ENCODE results near the gene NOS1AP. TPM values are rescaled to one million over a fixed set of nuclear protein-coding genes. Genes with fewer than 3 reads are reported as not detected.
"Not testable (repeated sequence)": the region's sequence is repeated elsewhere in the genome, so short reads cannot be mapped to it uniquely, and the experiment has no call there.

Gene NOS1AP
- total and polyA plus RNA-seq, 2 donors from 2014 or later = 0.47 to 10.7 TPM

DNA sequence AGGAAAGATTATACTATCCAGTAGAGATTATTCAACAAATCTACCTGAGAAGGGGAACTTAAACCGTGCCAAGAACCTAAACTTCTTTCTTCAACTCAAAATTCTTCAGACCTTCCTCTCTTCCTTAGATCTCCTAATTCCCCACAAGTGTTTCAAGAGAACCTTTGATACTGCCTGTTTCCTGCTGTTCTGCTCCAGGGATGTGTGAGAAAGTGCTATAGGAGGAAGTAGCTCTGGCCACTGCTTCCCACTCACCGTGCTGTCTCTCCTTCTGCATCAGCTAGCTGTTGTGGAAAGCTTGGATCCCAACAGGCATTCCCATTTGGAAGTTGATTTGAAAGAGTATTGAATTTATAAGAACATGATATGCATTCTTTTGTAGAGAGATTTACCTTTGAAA, 4.5 kb upstream of the NOS1AP start:
- no peaks in the 10 kb centered on the region for H3K27me3 ChIP-seq (ENCODE audit: control insufficient read depth, insufficient read depth, low read length)
- H3K9ac ChIP-seq (ENCODE audit: low read length in 3 of 3) = no peak overlapping the region
- no peaks in the 10 kb centered on the region for H3K36me3 ChIP-seq (ENCODE audit: control insufficient read depth in 2 of 3, insufficient read depth in 3 of 3, low read length in 3 of 3)
- no peak overlapping the region for H3K27ac ChIP-seq (ENCODE audit: low read depth in 2 of 2, low read length in 2 of 2)
- TF ChIP-seq, protein P1, sequence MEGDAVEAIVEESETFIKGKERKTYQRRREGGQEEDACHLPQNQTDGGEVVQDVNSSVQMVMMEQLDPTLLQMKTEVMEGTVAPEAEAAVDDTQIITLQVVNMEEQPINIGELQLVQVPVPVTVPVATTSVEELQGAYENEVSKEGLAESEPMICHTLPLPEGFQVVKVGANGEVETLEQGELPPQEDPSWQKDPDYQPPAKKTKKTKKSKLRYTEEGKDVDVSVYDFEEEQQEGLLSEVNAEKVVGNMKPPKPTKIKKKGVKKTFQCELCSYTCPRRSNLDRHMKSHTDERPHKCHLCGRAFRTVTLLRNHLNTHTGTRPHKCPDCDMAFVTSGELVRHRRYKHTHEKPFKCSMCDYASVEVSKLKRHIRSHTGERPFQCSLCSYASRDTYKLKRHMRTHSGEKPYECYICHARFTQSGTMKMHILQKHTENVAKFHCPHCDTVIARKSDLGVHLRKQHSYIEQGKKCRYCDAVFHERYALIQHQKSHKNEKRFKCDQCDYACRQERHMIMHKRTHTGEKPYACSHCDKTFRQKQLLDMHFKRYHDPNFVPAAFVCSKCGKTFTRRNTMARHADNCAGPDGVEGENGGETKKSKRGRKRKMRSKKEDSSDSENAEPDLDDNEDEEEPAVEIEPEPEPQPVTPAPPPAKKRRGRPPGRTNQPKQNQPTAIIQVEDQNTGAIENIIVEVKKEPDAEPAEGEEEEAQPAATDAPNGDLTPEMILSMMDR (IDR thresholded peaks at IDR 0.05; ENCODE audit: borderline replicate concordance, extremely low read depth, insufficient read depth) = no peak
- DNase-seq (no peak), FAIRE-seq (no peak)
- intact Hi-C loops (cut with DNase I) = no loop called here
- H3K4me1 ChIP-seq (ENCODE audit: control insufficient read depth in 2 of 3, insufficient read depth in 2 of 3, low read depth in 1 of 3, low read length in 3 of 3) = peaks cover 0 to 2% (median 0%) of the 10 kb centered on the region in 3 donors
- H3K9me3 ChIP-seq (ENCODE audit: control insufficient read depth in 2 of 3, insufficient read depth in 1 of 3, low read length in 3 of 3) = no peaks in the 10 kb centered on the region
- H3K4me3 ChIP-seq (ENCODE audit: low read length in 3 of 3) = no peak overlapping the region

DNA sequence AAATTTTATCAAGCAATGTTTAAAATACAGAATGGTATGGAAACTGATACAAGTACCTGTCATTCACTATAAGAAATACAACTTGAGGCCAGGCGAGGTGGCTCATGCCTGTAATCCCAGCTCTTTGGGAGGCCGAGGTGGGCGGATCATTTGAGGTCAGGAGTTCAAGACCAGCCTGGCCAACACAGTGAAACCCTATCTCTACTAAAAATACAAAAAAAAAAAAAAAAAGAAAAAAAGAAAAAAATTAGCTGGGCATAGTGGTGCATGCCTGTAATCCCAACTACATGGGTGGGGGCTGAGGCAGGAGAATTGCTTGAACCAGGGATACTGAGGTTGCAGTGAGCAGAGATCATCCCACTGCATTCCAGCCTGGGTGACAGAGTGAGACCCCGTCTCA, 2.7 kb upstream of the NOS1AP start:
- H3K27me3 ChIP-seq (ENCODE audit: control insufficient read depth, insufficient read depth, low read length); DNase-seq; H3K36me3 ChIP-seq (ENCODE audit: control insufficient read depth in 2 of 3, insufficient read depth in 3 of 3, low read length in 3 of 3); H3K9ac ChIP-seq (ENCODE audit: low read length in 3 of 3); H3K4me1 ChIP-seq (ENCODE audit: control insufficient read depth in 2 of 3, insufficient read depth in 2 of 3, low read depth in 1 of 3, low read length in 3 of 3); H3K4me3 ChIP-seq (ENCODE audit: low read length in 3 of 3); FAIRE-seq; H3K27ac ChIP-seq (ENCODE audit: low read depth in 2 of 2, low read length in 2 of 2); intact Hi-C loops (cut with DNase I); H3K9me3 ChIP-seq (ENCODE audit: control insufficient read depth in 2 of 3, insufficient read depth in 1 of 3, low read length in 3 of 3): not testable (repeated sequence)

DNA sequence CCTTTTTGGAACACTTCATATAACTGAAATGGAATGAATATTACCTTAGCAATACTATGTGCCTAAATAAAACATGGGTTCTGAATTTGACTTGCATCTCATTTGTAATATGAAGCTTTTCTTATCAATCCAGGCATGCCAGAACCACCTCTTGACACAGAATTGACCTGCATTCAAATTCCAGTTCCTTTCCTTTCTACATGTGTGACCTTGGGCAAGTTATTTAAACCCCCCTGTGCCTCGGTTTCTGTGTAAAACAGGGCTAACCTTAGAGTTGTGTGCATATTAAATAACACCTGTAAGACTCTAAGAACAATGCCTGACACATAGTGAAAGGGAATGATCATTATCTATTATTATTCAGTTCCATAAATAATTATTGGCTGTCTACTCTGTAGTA, 2.0 kb upstream of the NOS1AP start:
- intact Hi-C loops (cut with DNase I) = no loop called here
- no peak overlapping the region for H3K4me3 ChIP-seq (ENCODE audit: low read length in 3 of 3)
- peaks cover 0 to 2% (median 2%) of the 10 kb centered on the region in 3 donors for H3K4me1 ChIP-seq (ENCODE audit: control insufficient read depth in 2 of 3, insufficient read depth in 2 of 3, low read depth in 1 of 3, low read length in 3 of 3)
- DNase-seq (no peak), FAIRE-seq (no peak)
- H3K9me3 ChIP-seq (ENCODE audit: control insufficient read depth in 2 of 3, insufficient read depth in 1 of 3, low read length in 3 of 3) = no peaks in the 10 kb centered on the region
- H3K27ac ChIP-seq (ENCODE audit: low read depth in 2 of 2, low read length in 2 of 2) = no peak overlapping the region
- TF ChIP-seq, protein P1 (IDR thresholded peaks at IDR 0.05; ENCODE audit: borderline replicate concordance, extremely low read depth, insufficient read depth) = no peak
- no peaks in the 10 kb centered on the region for H3K36me3 ChIP-seq (ENCODE audit: control insufficient read depth in 2 of 3, insufficient read depth in 3 of 3, low read length in 3 of 3)
- H3K27me3 ChIP-seq (ENCODE audit: control insufficient read depth, insufficient read depth, low read length) = no peaks in the 10 kb centered on the region
- no peak overlapping the region for H3K9ac ChIP-seq (ENCODE audit: low read length in 3 of 3)

DNA sequence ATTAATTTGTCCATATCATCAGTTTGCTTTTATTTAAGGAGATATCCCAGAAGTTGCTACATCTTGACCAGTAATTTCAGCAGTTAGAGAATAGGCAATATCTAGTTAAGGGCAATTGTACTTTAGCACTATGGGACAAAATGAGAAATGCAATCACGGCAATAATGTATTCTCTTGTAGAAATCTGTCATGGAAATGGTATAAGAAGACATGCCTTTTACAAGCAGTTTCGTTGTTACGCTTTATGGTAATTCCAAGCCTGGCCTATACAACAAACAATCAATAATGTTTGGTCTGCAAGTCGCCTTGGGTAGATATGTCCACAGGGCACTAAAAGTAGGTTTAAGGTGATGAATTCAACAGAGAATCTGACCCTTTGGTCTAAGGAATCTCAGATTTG, 1.2 kb upstream of the NOS1AP start:
- DNase-seq = no peak
- FAIRE-seq = no peak
- Histone ChIP-seq H3K27ac (ENCODE audit: low read depth in 2 of 2, low read length in 2 of 2) (no peak overlapping the region), H3K27me3 (ENCODE audit: control insufficient read depth, insufficient read depth, low read length) (no peaks in the 10 kb centered on the region), H3K9ac (ENCODE audit: low read length in 3 of 3) (no peak overlapping the region), H3K9me3 (ENCODE audit: control insufficient read depth in 2 of 3, insufficient read depth in 1 of 3, low read length in 3 of 3) (no peaks in the 10 kb centered on the region), H3K4me3 (ENCODE audit: low read length in 3 of 3) (no peak overlapping the region), H3K36me3 (ENCODE audit: control insufficient read depth in 2 of 3, insufficient read depth in 3 of 3, low read length in 3 of 3) (no peaks in the 10 kb centered on the region), H3K4me1 (ENCODE audit: control insufficient read depth in 2 of 3, insufficient read depth in 2 of 3, low read depth in 1 of 3, low read length in 3 of 3) (peaks cover 0 to 2% (median 0%) of the 10 kb centered on the region in 3 donors)
- intact Hi-C loops (cut with DNase I) = no loop called here
- TF ChIP-seq, protein P1 (IDR thresholded peaks at IDR 0.05; ENCODE audit: borderline replicate concordance, extremely low read depth, insufficient read depth) = no peak
